ENCODE measurements around the gene GNS.
A peak's percentile ranks its signal among the peaks of the same experiment; 100 is the strongest.

Gene GNS

DNA sequence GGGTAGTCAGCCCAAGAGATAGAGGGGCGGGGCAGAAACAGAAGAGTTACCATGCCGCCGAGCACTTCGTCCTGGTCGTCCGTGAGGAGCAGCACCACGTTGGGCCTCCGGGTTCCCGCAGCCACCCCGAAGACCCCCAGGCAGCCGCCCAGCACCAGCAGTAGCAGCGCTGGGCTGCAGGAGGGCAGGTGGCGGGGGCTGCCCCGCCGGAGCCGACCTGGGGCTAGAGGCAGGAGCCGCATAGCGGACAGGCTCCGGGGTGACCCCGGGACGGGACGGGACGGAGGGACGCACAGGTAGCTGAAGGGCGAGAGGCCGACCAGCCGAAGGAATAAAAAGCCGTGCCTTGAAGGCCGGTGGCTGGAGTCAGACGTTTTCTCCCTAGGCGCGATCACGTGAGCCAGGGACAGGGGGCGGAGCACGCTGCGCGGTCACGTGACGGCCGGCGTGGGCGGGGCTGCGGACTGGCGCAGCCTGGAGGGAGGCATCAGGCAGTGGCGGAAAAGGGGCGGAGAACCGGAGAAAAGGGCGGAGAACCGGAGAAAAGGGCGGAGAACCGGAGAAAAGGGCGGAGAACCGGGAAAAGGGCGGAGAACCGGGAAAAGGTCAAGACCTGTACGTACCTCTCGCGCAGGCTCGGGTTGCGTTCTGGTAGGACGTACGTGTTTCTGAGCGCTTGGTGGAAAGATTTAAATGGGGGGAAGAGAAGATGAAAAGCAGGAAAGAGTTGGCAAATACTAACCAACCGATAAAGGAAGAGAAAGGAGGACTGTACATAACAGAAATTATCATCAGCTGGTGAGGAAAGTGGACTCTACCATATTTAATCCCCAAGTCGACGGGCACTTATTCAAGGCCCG is at the start of gene GNS:
Gene GNS (minus strand): TSS at position 372 of the 860 bp plus-strand sequence. CDS start 130 bp downstream, at position 242.
- DNase-seq, result peak; percentile 87

DNA sequence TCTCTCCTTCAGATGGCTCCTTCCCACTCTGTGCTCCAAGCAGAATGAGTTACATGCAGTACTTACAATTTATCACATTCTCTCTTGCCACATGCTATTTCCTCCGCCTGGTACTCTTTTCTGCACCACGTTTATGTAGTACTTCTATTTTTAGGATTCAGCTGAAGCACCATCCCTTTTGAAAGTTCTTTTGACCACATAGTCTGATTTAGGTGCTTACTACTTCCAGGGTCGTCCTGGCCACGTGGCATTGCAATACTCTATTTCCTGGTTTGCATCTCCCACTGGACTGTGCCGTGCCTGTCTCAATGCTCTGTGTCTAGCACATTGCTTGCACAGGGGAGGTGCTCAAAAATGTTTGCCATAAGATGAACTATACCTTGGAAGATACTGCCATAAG is 48.9 kb upstream of the GNS start:
- DNase-seq, result no peak

DNA sequence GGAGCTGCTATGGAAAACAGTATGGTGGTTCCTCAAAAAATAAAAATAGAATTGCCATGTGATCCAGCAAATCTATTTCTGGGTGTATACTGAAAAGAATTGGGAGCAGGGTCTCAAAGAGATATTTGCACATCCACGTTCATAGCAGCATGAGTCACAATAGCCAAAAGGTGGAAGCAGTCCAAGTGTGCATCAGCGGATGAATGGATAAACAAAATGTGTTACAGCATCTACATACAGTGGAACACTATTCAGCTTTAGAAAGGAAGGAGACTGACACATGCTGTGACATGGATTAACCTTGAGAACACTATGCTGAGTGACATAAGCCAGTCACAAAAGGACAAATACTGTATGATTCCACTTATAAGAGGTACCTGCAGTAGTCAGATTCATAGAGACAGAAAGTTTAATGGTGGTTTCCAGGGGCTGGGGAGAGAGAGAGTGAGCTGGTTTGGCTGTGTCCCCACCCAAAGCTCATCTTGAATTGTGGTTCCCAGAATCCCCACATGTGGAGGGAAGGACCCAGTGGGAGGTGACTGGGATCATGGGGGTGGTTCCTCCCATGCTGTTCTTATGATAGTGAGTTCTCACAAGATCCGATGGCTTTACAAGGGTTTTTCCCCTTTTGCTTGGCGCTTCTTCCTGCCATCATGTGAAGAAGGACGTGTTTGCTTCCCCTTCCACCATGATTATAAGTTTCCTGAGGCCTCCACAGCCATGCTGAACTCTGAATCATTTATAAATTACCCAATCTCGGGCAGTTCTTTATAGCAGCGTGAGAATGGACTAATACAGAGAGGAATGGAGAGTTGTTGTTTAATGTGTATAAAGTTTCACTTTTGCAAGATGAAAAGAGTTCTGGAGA is 47.6 kb upstream of the GNS start:
- DNase-seq, result no peak

DNA sequence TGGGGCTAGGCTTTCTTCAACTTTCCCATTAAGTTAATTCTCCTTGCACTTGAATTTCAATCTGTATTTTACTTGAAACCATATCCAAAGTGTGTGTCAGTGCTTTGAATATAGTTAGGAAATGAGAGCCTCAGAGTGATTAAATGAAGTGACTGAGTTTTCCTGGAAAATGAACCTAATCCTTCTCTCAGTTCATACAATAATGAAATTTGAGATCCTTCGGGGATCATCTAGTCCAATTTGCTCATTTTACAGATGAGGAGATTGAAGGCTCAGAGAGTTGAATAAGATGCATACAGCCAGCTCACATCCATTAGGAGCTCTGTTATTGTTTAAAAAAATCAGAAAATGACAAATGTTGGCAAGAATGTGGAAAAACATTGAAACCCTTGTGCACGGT is 47.0 kb upstream of the GNS start:
- DNase-seq, result no peak

DNA sequence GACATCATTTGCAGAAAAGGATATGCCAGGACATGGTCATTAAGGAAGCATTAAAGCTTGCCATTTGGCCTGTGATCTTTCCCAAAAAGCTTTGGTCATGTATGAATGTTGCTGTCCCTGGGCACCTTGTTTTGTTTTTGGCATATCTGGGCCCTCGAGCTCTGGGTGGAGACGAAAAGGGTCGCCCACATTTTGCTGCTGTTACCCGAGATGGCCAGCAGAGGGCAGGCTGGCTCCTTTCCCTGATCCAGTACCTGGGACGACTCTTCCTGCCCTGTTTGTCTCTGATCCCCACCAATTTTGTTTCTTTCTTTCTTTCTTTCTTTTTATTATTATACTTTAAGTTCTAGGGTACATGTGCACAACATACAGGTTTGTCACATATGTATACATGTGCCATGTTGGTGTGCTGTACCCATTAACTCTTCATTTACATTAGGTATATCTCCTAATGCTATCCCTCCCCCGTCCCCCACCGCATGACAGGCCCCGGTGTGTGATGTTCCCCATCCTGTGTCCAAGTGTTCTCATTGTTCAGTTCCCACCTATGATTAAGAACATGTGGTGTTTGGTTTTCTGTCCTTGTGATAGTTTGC is 43.1 kb upstream of the GNS start:
- DNase-seq, result peak; percentile 50

DNA sequence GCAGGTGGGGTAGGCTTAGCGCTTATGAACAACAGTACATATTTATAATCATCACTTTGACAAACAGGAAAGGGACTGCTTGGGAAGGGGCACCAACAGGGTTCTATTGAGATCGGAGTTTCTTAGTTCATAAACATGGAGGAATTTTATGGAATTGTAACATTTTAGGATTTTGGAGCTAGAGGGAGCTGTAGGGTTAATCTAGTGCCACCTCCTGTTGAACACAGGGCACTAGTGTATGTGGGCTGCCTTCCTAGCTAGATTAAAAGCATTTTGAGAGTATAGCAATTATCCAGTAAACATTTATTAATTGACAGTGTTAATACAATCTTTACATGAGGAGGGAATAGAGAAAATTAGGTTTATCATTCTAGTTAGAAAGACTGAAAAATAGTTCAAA is 42.2 kb upstream of the GNS start:
- DNase-seq, result no peak

DNA sequence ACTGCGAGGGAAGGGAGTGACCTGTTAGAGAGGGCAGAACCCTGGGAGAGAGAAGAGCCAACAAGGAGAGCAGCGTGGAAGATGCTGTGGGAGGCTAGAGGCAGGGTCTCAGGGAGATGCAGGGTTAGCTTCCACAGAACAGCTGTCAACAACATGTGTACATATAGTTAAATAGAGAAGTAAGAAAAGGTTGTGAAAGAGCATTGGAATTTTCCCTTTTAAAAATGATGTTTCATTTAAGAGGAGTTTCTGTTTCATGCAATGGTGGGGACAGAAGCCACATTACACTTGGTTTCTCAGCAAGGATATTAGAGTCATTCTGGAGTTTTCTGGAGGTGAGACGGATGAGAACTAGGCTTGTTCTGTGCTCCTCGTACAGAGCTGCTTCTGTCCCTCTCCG is 41.4 kb upstream of the GNS start:
- DNase-seq, result no peak

DNA sequence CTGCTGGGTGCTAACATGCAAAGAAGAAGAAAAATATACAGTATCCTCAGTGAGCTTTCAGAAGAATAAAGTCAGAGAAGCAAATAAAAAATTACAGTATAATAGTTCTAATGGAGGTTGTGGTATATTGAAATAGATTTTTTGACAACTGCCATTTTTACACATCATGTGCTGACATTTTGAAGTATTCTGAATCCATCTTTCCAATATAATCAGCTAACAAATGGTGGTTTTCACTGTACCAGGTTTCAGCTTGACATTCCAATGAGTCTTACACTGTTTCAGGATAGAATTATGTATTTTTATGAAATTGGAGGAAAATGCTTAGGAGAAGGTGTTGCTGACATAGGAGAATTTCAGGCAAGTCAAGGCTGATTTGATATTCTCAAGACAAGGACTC is 39.0 kb upstream of the GNS start:
- no peak for DNase-seq

DNA sequence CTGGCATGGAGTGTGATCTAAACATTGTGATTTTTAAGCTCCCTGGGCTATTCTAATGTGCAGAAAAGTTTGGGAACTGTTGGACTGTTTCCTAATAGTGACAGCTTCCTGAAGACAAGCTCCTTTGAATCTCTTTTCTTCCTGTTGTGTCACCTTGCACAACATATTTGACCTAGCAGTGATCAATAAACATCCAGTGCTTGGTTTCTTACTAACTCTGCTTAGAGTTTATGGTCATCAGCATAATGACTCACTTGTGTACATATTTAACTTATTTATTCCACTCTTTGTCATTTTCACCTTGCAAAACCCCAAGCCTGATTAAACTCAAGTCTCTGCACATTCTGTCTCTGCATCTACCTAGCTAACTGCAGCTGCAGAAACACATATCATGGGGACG is 38.0 kb upstream of the GNS start:
- no peak for DNase-seq

DNA sequence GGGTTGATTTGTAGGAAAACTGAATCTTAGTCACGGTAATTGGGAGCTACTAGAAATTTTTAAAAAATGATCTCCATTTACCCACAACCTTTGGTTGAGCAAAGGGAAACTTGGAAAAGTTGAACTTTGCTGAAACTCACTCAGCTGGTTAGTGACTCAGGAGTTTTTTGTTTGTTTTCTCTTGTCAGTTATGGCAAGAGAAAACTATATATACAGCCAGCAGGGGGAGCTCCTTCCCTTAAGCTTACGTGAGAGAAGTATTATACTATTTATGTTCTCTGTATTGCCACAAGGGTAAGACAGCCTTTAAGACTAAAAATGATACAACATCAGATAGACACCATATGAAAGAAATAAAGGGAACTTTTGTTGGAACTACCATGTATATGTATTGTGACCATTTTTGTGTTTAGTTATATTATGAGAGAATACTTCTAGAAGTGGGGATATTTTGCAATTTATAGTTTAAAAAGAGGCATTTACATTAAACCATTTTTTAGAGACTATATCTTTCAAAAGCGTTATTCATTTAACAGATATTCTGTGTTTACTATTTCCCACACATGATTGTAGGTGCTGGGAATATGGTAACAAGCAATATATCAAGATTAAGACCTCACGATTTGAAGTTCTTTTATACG is 37.1 kb upstream of the GNS start:
- peak; percentile 67 for DNase-seq

DNA sequence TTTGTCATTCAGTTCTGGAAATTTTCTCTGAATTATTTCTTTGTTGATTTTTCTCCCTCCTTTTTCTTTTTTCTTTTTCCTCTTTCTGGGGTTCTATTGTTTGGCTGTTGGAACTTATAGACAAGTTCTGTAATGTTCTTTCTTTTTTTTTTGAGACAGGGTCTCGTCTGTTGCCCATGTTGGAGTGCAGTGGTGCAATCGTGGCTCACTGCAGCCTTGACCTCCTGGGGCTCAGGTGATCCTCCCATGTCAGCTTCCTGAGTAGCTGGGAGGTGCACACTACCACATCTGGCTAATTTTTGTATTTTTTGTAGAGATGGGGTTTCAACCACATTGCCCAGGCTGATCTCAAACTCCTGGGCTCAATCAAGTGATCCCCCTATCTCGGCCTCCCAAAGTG is 35.1 kb upstream of the GNS start:
- no peak for DNase-seq

DNA sequence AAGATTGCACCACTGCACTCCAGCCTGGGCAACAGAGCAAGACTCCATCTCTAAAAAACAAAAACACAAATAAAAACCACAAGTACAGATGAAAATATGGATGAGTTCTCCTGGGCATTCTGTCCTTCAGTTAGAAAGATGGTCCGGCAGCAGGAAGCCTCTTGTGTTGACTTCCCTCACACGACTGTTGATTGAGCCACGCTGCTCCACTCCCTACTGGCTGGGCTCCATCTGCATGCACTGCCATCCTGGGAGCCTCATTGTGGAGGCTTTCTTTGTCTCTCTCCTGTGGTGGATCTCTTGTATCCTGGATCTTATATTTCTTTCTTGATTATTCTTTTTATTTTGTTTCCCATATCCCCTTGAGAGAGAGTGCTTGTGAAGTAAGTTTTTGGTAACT is 34.4 kb upstream of the GNS start:
- no peak for DNase-seq

DNA sequence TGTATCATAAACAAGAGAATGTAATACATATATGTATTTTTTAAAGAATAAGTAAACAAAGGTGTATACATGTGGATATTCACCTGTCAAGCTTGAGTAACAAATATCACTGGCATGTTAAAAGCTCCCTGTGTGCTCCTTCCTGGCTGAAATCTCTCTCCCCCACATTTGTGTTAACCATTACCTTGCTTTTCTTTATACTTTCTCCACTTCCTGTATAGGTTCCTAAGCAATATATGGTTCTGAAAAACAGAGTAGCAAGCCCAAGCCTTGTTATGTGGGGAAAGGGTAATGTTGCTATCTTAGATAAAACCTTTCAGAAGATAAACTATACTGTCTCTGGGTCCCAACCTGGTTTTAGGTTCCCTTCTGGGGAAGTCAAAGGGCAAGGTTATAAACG is 32.9 kb upstream of the GNS start:
- no peak for DNase-seq

DNA sequence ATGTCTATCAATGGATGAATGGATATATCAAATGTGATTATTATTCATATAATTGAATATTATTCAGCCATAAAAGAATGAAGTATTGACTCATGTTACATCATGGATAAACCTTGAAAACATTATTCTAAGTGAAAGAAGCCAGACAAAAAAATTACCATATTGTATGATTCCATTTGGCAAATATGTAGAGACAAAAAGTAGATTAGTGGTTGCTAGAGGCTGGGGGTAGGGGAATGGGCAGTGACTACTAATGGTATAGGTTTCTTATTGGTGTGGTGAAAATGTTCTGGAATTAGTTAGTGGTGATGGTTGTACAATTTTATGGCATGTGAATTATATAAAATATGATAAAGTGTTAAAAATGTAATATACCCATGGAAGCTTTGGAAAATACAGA is 31.8 kb upstream of the GNS start:
- DNase-seq, result no peak

DNA sequence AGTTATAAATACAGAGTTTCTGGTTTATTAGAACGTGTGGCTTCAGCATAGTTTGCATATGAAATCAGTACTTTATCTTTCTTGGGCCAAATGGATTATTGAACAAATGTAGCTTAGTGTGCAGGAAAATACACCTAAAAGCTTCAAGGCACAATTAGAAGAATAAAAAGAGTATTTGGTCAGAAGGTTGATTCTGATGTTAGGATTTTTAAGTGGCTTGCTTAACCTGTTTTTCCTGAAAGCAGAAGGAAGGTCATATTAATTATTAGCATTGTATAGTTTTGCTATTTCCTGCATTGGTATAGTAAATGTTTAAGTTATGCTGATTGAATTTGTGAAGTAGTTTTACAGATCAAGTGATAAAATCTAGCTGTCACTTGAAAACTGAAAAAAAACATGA is 31.0 kb upstream of the GNS start:
- no peak for DNase-seq

DNA sequence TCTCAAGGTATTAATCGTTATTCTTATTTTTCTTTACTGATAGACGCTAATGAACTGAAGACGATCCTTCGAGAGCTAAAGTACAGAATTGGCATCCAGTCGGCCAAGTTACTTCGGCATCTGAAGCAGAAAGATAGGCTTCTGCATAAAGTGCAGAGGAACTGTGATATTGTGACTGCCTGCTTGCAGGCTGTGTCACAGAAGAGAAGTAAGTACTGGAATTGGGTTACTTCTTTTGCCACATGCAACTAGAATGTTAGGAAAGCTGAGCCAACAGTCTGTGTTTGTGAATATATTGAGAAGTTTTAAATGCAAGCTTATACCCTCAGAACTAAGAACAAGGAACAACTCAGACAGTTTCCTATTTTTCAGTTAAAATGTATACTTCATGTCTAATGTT is 26.6 kb upstream of the GNS start:
- no peak for DNase-seq

DNA sequence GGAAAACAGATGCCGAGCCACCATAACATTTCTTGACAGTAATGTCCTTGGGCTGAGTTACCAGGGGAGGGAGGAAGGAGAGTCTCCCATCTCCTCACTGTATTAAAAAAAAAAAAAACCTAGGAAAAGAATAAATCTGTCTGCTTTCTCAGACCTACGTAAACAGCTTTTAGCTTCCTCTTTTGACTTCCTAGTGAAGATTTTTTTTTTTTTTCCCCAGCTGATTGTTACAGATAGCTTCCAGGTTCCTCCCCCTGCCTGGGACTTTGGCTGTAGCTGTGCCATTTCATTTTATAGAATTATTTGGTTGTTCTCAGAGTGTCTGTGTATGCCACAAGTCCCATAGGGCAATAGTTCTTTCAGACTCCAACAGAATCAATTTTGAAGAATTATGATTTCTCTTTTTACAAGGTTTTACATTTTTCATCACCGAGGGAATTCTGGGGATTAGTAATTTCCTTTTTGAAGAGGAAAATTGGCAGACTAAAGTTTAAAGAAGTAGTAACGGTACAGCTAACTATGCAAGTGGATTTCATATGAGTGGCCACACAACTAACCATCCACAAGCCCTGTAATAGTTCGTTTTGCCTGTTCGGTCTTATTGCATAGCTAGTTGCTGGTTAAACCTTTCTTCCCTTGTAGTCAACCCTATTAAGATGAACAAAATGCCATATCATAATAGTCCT is 23.1 kb upstream of the GNS start:
- DNase-seq, result no peak

DNA sequence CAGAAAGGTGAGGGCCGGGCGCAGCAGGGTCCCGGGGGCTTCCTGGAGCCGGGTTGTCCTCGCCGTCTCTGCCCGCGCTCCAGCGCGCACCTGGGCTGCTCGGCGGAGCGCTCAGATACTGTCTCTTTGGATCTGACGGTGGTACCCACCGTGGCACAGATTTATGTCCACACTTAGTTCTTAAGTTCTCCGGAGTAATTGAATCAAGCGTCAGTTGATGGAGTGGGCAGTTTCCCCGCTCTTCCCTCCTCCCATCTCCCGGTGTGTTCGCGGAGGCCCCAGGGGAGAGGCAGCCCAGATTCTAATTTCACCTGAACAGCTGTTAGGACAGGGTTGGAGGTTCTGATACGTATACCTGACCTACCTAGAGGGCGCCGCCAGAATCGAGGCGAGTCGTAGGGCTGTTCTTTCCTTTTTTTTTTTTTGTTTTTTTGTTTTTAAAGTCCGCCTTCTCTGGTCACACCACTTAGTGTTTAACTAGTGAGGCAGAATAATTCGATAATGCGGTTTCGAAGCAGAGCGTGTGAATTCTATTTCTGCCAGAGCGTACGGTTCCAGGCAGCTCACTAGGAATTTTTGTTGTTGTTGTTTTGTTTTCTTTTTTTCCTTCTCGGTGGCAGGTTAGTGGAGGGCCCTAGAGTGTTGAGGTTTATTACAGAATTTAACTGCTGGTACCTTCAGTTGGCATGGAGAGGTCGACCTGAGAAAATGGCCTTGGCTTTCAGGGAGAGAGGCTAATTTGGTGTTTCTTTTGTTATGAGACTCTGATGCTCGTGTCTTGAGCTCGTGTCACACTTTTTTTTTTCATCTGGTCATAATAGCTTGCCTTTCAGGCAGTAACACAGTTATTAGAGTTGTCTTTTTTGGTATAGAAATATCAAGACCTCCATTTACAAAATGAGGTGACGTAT is 22.3 kb upstream of the GNS start:
- no peak for DNase-seq

DNA sequence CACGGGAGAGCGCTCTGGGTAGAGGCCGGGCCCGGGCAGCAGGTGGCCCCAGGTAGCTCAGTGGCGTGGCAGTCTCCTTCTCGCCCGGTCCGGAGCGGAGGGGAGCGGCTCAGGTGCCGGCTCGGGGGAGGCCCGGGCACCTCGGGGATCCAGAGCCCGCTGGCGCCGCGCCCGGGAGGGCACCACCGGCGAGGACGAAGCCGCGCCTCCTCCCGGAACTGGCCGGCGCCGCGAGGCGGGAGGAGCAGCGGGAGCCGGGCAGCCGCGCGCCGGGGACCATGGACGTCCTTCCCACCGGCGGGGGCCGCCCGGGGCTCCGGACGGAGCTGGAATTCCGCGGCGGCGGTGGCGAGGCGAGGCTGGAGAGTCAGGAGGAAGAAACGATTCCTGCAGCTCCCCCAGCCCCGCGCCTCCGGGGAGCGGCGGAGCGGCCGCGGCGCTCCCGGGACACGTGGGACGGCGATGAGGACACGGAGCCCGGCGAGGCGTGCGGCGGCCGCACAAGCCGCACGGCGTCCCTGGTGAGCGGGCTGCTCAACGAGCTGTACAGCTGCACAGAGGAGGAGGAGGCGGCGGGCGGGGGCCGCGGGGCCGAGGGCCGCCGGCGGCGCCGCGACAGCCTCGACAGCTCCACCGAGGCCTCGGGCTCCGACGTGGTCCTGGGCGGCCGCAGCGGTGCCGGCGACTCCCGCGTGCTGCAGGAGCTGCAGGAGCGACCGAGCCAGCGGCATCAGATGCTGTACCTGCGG is 21.5 kb upstream of the GNS start:
- no peak for DNase-seq

DNA sequence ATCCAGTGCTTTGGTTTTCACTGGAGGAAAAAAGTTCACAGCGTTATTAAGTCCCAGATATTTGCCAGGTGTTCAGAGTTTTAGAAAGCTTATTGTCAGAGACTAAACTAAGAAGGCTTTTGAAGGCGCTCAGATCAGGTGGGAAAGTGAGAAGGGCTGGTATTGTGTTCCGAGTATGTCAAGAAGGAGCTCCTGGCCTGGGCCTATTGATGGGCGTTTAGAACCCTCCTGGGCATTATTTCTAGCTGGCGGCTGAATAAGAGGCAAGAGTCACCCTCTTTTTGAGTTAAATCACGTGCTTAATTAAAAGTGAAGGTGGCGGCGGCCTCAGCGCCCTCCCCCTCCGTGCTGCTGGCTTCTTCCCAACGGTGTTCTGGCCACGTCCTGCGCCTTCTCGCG is 20.9 kb upstream of the GNS start:
- no peak for DNase-seq
